Measurements from ENCODE around the gene UMODL1.

The UMODL1 gene

DNA sequence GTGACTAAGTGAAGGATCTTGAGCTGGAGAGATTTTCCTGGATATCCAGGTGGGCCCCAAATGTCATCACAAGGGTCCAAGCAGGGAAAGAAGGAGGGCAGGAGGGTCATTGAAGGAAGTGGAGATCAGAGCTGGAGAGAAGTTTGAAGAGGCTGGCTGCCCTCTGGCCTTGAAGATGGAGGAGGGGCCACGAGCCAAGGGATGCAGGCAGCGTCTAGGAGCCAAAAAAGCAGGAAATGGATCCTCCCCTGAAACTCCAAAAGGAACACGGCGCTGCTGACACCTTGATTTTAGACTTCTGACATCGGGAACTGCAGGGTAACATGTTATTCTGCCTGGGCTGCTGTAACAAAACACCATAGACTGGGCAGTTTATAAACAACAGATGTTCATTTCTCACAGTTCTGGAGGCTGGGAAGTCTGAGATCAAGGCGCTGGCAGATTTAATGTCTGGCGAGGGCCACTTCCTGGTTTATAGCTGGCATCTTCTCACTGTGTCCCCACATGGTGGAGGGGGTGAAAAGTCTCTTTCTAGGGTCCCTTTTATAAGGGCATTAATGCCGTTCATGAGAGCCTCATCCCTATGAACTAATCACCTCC, 32.2 kb upstream of the UMODL1 start:
- DNase-seq (ENCODE audit: low spot score): no peak

DNA sequence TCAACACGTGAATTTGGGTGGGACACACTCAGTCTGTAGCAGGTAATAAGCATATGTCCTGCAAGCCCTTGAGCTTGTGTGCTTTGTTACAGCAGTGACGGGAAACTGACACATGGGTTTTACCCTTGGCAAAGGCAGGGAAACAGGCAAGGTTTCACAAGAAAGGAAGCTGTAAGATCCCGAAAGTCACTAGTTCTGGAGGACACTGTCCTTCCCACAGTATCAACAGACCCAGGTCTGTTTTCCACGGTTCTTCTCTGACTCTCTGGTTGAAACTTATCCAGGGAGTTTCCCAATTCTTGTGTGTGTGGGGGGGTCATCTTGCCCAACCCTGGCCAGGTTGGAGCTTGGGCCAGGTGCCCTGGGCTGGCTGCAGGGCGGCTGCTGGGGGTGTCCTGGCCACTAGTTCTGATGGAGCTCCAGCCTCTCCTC, 31.6 kb upstream of the UMODL1 start:
- no peak for DNase-seq (ENCODE audit: low spot score)

DNA sequence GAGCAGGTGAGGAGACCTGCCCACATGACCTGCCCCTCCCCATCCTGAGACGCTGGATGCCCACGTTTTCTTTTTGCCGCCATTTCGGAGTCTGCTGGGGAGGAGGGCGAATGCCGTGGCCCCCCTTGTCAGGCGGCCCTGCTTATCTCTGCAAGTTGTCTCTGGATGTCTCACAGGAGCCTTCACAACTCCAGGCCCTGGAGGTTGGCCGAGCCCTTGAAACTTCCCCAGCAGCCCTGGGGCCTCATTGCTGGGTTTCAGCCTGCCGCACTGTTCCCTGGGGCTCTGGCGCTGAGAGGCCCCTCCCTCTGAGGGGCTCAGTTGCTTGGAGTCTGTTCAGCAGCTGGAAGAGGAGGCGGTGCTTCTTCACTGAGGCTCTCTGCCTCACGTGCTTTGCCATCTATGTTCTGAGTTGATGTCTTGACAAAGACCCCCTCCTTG, 31.2 kb upstream of the UMODL1 start:
- DNase-seq (ENCODE audit: low spot score): no peak

DNA sequence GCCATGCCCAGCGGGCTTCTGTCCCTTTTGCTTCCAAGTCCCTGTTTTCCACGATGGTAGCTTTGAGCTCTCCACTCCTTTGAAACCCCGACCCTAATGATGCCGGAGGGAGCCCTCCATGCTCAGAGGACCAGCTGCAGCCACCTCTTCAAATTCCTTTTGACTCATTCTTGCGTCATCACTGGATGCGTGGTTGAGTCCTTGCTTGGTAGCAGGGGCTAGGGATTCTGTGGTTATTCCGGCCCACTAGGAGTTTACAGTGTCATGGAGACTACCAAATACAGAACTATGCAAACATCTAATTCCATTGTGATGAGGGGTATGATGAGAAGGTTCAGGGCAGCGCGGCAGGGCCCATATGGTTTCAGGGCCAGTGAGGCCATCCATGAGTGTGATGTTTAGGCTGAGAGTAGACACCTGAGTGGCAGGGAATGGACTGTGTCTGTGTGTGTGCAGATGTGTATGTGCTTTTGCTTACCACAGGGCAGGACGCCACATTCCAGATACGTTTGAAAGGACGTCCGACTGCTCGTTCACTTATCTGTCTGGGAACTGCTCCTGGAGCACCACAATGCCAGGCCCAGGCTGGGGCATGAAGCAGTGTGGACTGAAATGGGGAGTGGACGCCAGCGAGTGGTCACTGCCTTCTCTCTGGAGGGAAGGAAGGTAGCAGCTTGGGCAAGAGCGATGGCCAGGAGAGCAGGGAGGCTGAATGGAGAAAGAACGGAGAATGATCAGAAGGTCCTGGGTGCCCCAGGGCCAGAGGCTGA, 30.5 kb upstream of the UMODL1 start:
- DNase-seq (ENCODE audit: low spot score): no peak

DNA sequence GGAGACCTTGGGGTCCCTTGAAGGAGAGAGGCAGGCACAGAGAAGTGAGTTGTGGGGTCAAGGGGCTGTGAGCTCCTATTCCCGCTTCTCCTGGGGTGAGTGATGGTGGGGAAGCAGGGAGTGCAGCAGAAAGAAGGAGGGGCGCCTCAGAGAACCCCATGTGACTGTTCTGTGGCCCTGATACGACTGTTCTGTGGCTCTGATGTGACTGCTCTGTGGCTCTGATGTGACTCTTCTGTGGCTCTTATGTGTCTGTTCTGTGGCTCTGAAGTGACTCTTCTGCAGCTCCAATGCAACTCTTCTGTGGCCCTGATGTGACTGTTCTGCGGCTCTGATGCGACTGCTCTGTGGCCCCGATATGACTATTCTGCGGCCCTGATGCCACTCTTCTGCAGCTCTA, 29.9 kb upstream of the UMODL1 start:
- no peak for DNase-seq (ENCODE audit: low spot score)

DNA sequence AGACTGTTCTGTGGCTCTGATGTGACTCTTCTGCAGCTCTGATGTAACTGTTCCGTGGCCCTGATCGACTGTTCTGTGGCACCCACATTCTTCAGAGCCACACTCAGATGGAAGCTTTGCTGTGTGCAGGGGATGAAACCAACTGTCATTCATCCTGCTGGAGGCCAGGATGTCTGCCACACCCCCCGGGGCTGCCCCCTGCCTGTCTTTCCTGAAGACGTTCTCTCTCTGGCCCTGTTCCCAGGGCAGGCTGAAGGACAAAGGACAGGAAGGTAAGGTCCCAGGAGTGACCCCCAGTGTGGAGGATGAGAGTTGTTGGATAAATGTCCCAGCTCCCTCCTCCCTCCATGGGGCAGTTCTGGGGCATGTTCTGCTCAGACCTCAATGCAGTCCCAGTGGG, 29.4 kb upstream of the UMODL1 start:
- no peak for DNase-seq (ENCODE audit: low spot score)

DNA sequence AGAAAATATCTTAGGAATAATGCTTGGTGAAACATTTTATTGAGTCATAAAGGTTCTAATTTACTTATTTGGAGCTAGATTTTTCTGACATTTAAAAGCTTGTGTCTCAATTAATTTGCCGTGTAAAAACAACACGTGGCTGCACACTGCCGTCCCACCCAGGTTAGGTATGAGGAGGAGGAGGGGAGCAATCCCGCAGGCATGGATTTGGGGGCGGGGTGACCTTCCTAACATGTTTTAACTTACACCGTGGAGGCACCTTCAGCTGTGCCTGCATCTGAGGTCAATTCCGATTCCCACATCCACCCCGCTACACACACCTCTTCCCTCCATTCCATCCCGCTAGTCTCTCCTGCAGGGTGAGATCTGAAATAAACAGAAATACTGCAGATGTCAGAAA, 28.5 kb upstream of the UMODL1 start:
- DNase-seq (ENCODE audit: low spot score): no peak

DNA sequence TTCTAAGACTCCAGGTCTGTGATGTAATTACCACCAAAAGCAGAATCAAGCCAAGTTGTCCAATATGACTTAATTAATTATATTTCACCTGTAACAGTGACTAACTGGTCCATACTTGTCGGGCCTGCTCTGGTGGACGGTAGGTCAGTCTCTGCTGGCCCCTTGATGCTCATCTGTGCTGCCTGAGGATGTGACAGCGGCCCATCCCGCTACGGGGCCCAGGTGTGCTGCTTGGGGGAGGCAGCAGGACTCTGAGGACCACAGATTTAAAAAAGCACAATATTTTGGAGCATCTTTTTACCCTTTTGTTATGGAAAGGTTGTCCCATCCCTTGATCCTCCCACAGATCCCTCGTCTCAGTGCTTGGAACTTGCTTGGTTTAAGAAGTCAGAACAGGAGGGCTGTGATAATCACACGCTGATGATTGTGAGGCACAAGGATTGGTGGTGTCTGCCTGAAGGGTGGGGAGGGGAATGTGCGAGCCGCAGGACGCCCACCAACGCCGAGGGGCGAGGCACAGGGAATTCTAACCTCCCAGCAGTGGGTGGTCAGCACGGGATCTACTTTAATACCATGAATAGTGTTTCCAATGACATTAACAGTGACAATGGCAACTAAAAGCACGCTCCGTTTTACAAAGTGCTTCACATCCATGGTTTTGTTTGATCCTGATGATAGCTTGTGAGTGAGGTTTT, 27.8 kb upstream of the UMODL1 start:
- DNase-seq (ENCODE audit: low spot score): no peak

DNA sequence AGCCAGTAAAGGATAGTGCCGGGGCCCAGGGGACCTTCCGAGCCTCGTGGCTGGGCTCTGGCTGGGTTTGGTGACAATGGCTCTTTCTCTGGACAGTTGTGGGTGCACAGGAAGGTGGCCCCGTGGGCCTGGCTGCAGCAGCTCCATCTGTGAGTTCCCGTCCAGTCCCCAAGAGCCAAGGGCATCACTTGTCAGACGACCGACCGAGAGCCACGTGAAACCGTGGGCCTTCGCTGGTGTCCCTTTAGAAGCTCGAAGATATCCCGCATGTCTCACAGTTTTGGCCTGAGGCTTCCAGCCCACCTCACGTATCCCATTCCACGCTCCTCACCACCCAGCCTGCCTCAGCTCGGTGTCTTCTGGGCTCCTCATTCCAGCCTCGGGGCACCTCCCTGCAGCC, 27.2 kb upstream of the UMODL1 start:
- DNase-seq (ENCODE audit: low spot score): no peak

DNA sequence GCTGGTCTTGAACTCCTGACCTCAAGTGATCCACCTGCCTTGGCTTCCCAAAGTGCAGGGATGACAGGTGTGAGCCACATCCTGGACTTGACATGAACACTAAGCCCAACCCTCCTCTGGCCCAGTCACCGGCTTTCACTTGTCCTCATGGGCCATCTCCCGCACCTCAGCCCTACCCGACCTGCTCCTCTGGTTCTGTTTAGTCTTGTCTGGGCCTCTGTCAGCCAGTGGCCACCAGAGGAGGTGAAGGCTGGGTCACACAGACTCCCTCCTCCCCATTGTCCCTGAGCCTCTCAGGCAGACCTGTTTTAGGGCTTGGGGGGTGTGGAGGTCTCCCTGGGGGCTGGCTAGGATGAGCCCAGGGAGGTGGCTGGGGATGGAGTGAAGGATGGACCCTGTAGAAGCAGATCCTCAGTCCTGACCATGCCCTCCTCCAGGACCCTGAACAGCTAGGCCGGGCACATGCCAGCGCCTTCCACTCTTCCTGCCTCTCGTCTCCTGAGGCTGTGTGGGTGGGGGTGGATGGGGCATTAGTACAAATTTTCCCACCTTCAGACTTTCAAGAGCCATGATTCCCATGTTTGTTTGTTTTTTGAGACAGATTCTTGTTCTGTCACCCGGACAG, 26.1 kb upstream of the UMODL1 start:
- DNase-seq (ENCODE audit: low spot score): no peak

DNA sequence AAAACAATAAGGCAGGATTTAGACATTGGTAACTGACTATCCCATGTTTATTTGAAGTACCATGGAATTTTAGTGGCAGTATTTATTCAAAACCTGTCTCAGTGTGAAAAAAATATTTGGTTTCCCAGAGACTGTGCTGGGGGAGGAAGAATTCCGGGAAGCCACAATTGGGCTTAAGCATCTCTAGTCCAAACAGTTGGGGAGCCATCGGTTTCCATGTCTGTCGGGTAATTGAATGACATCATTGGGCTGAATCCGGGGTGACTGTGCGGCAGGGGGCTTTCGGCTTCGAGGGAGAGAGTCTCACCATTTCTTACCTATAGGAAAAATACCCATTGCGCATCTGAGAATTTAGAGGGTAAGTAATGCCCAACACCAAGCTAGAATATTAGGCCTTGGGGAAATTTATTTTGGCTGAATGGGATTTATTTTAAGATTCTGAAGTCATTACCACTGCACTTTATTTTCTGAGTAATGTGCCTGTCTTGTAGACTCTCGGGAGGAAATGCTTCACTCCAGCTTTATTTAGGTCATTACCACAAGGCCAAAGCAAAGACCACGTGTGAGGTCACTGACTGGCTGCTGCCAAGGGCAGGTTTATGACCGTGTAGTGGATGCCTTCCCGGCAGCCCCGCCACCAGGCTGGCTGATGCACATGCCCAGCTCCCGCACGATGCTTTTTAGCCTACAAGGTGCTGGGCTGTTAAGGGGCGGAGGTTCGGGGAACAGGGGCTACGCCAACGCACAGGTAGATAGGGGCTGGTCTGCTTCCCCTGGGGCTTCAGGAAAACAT, 23.1 kb upstream of the UMODL1 start:
- peak; percentile 50 for DNase-seq (ENCODE audit: low spot score)

DNA sequence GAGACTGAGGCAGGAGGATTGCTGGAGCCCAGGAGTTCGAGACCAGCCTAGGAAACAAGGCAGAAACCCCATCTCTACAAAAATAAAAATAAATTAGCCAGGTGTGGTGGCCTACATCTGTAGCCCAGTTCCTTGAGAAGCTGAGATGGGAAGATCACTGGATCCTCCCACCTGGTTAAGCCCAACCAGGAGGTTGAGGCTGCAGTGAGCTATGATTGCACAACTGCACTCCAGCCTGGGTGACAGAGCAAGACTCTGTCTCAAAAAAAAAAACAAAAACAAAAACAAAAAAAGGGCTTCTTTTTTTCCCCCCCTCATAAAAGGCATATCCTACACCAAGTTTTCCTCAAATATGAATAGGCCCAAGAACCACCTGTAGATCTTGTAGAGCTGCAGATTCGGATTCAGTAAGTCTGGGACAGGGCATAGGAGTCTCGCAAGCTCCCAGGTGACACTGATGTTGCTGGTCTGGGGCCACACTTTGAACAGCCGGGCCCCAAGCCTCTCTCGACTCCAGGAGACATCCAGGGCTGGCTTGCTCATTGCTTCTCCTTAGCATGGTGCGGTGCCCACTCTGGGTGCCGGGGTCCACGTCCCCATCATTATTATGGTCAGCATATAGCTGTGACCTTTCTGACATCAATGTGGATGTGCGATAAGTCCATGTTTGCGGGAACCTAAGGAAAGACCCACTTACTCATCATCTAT, 22.1 kb upstream of the UMODL1 start:
- DNase-seq (ENCODE audit: low spot score): no peak

DNA sequence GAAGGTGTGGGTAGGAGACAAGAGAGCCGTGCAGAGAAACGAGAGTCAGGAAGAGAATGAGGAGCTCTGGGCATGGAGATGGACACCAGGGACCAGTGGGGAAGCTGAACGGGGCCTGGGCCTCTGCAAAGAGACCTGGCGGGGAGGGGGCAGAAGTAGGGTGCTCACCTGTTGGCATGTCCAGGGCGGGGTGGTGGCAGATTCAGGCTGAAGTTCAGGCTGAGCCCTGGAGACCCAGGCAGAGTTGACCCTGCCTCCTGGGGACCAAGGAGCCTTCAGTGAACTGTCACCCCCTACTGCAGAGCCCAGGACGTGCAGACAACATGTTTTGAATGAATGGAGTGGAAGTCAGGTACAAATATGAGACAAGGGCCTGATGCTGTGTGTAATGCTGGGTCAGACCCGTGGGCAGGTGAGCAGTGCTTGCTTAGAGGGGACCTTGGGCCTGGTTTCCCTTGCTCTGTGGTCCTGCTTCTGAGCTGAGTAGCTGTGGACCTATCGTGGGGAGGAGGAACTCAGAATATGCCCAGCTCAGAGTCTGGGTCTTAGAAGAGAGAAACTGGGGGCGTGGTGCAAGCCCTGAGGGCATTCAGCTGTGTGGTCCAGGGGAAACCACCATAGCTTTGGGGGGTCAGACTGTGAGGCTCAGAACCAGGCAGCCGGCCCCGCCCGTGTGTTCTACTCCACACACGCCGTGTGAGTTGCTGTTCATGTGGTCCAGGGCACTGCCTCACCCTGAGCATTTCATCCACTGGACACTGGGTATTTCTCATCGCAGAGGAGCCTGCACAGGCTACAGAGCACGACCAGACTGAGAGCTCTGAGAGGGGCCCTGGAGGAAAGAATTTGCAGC, 21.3 kb upstream of the UMODL1 start:
- DNase-seq (ENCODE audit: low spot score): no peak

DNA sequence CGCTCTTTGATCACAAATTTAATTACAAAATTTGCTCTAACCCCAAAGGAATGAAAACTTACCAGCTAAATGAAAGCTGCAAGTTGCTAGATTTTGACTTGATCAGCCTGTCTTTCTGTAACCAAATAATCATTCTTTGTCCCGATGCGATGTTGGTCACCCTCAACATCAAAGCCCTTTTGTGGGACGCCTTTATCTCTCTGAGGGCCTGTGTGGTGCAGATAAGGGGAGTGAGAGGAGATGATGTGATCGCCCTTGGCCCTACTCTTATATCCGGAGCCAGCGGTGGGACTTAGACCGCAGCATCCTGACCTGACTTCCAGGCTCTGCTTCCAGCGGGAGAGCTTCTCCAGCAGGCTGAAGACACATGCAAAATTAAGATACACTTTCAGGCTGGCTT, 19.3 kb upstream of the UMODL1 start:
- no peak for DNase-seq (ENCODE audit: low spot score)

DNA sequence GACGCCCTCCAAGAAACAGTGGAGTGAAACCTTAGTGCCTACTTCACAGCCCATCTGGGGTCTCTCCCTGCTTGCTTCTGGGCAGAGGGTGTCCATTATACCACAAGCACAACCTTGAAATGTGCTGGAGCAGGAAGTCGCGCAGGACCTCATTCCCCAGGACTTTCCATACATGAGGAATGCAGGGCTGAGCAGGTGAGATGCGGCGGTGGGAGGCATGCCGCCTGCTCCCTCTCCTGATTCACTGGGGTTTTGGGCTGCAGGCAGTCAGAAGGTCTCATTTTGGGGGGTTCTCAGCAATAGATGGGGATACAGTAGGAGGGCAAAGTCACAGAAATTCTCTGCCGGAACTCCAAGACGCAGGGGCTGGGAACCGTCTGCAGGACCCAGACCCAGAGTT, 15.7 kb upstream of the UMODL1 start:
- no peak for DNase-seq (ENCODE audit: low spot score)

DNA sequence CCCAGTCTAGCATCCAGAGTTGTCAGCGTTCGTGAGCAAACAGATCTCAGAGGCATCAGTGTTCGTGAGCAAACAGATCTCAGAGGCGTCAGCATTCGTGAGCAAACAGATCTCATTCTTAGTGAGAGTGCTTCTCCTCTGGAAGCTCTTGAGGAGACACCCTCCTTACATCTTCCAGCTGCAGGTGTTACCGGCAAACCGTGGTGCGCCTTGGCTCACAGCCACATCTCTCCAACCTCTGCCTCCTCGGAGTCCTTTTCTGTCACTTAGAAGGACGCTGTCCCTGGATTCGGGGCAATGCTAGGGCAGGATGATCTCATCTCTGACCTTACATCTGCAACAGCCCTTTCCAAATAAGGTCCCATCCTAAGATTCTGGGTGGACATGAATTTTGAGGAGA, 14.6 kb upstream of the UMODL1 start:
- DNase-seq (ENCODE audit: low spot score): no peak

DNA sequence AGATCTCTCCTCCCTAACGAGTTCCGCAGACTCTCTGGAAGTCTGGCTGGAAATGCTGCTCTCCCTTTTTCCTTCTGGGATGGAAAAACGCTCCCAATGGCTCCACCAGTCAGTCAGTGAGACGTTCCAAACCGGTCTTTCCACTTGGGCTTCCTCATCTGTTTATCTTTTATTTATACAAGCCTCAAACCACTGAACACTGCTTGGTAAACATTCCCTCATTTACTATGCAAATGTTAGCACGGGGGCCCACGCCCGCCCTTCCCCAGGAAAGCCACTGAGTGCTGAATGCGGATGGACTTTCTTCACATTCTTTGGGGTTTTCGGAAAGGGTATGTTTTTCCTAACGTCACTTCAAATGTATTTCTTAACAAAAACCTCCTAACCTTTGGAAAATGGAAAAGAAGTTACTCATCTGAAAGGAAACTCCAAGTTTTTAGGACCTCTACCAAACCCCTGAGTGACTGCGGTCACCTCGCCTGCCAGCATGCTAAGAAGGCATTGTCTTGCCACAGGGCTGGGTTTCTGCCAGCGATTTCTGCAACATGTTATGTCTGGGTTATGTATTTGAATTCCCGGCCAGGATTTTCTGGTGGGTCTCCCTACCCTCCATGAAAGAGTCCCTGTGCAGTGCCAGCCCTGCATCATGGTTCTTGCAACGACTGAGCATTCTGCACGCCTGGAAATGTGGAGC, 14.0 kb upstream of the UMODL1 start:
- DNase-seq (ENCODE audit: low spot score): no peak

DNA sequence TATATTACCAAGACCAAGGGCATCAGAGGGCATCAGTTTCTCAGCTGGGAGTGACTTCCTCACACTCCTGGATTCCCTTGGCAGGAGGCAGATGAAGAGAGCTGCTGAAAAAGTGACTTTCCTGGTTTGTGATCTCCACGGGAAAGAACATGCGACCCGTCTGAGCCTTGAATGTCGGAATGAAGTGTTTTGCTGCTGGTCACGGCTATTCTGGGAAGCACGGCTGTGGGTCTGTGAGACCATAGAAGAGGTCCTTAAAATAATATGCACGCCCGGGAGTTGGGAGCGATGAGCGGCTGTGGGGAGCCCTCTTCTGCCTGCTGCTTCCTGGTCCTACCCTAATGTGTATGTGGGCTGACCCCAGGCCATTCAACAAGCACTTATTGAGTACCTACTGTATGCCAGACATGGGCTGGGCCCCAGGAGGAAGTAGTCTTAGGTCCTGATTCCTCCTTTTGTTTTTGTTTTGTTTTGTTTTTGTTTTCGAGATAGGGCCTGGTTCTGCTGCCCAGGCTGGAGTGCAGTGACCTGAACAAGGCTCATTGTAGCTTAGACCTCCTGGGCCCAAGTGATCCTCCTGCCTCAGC, 13.2 kb upstream of the UMODL1 start:
- no peak for DNase-seq (ENCODE audit: low spot score)

DNA sequence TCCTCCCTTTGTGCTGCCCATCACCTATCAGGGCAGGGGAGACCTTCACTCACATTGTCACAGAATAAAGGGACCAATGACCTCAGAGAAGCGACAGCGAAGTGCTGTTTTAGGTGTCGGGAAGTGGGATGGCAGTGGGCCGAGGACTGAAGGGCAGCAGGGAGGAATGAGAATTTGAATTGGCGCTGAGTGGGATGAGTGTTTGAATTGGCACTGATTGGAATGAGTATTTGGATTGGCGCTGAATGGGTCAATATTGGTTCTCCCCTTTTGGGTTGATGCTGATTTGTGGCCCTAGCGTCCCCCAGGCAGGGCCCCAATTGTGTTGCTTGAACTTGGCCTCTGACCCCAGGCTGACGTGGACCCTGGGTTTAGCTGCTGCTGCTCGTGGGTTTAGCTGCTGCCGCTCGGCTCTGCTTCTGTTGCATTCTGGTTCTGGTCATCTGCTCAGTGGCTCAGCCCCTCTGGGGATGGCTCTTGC, 12.4 kb upstream of the UMODL1 start:
- DNase-seq (ENCODE audit: low spot score): no peak

Data from Ammon's horn (tissue), 1 donor.